K562 (cell line): Measurements from ENCODE around the gene PKP1. TPM values are rescaled to one million over a fixed set of nuclear protein-coding genes. Genes with fewer than 3 reads are reported as not detected.
A peak's percentile ranks its signal among the peaks of the same experiment; 100 is the strongest.

Experiments
- ATAC-seq: fragments of 200-7000 bp; cut with Tn5 transposase; 3 replicates; pipeline ENCODE4 v1.9.1; 2020; ENCODE audit warnings: moderate library complexity
- BruUV-seq: library from RNA; stranded (reverse); fragments of 400-500 nt; replicated peaks from 2 replicates; lab custom pipeline; 2021; lab: Mats Ljungman, UMichigan
- CTCF ChIA-PET: fragments of 300-600 bp; formaldehyde crosslinking; extraction: SDS; loops from one replicate; lab custom pipeline; 2021; ENCODE audit warnings: low intra/inter-chr PET ratio; lab: Yijun Ruan, JAX
- POLR2A ChIA-PET: fragments of 300-600, 350-650 bp; sonication (Branson Sonifier 250); formaldehyde crosslinking; extraction: SDS; loops from one replicate; lab custom pipeline; 2021; ENCODE audit warnings: antibody characterized with exemption, inconsistent platforms; lab: Yijun Ruan, JAX
- DNase-seq, 4 experiments: peaks; one replicate each; pipeline versions ENCODE4 v3.0.0 to v3.0.0-alpha.2; 2011 to 2018; ENCODE audit warnings: low spot score in 3 of 4, mixed read lengths in 3 of 4; ENCODE audit errors: extremely low read depth in 1 of 4
- FAIRE-seq: peaks from 2 replicates; lab custom pipeline; 2011; peaks lifted over from hg19 to GRCh38; lab: Jason Lieb, UNC
- H2AFZ ChIP-seq: 2 replicates; pipeline ENCODE4 v1.6.0; 2011; ENCODE audit warnings: low read depth, low read length, control low read depth, inconsistent platforms
- H3K27ac ChIP-seq: fragments of 200-600 bp; 3 replicates; pipeline ENCODE4 v1.8.0; 2011; ENCODE audit warnings: low read depth, mild to moderate bottlenecking, control low read depth, inconsistent platforms, low read length, moderate library complexity, mixed read lengths; ENCODE audit errors: extremely low read depth
- H3K27me3 ChIP-seq, 2 experiments: fragments of 300-600 bp in 1 of 2; 2 replicates in 1 of 2; 3 replicates in 1 of 2; pipeline versions ENCODE4 v1.6.0 to v1.8.0; 2011; ENCODE audit warnings: inconsistent platforms in 2 of 2, low read length in 2 of 2, mild to moderate bottlenecking in 1 of 2, mixed read lengths in 1 of 2, moderate library complexity in 1 of 2; ENCODE audit not compliant: control insufficient read depth in 2 of 2, insufficient read depth in 2 of 2
- H3K36me3 ChIP-seq: fragments of 300-600 bp; 3 replicates; pipeline ENCODE4 v1.8.0; 2011; ENCODE audit warnings: mild to moderate bottlenecking, low read length, inconsistent platforms; ENCODE audit not compliant: control insufficient read depth, insufficient read depth
- H3K4me1 ChIP-seq, 2 experiments: fragments of 200-600 bp in 1 of 2; replicated peaks in 1 of 2; 2 replicates in 1 of 2; 3 replicates in 1 of 2; pipeline versions ENCODE4 v1.5.1 to v1.8.0; 2011; ENCODE audit warnings: inconsistent platforms in 2 of 2, low read length in 2 of 2, mild to moderate bottlenecking in 1 of 2, mixed read lengths in 1 of 2, moderate library complexity in 1 of 2; ENCODE audit not compliant: control insufficient read depth in 2 of 2, insufficient read depth in 2 of 2
- H3K4me2 ChIP-seq: 2 replicates; pipeline ENCODE4 v1.6.1; 2011; ENCODE audit warnings: low read length, control low read depth, inconsistent platforms, mixed read lengths; ENCODE audit not compliant: insufficient read depth
- H3K4me3 ChIP-seq: fragments of 200-600 bp; sonication (generic), shearing (Covaris generic); 2 replicates; pipeline ENCODE4 v1.5.1; 2016; ENCODE audit warnings: control low read depth, inconsistent platforms
- H3K79me2 ChIP-seq: fragments of 200-600 bp; 3 replicates; pipeline ENCODE4 v1.8.0; 2011; ENCODE audit warnings: low read length, inconsistent platforms; ENCODE audit not compliant: control insufficient read depth, insufficient read depth
- H3K9ac ChIP-seq, 2 experiments: 2 replicates each; pipeline versions ENCODE4 v1.6.0 to v1.6.1; 2011; ENCODE audit warnings: low read depth in 2 of 2, low read length in 2 of 2, control low read depth in 1 of 2, inconsistent platforms in 1 of 2, mild to moderate bottlenecking in 1 of 2, mixed read lengths in 1 of 2; ENCODE audit not compliant: insufficient read depth in 1 of 2
- H3K9me1 ChIP-seq: one replicate; pipeline ENCODE4 v1.6.0; 2011; ENCODE audit warnings: inconsistent platforms, mild to moderate bottlenecking, low read length, moderate library complexity; ENCODE audit not compliant: control insufficient read depth, insufficient read depth
- H3K9me3 ChIP-seq: replicated peaks from 2 replicates; pipeline ENCODE4 v1.5.1; 2011; ENCODE audit warnings: low read depth, low read length, inconsistent platforms; ENCODE audit not compliant: control insufficient read depth, insufficient read depth
- H4K20me1 ChIP-seq: replicated peaks from 2 replicates; pipeline ENCODE4 v1.6.1; 2011; ENCODE audit warnings: low read length, inconsistent platforms, mixed read lengths; ENCODE audit not compliant: control insufficient read depth, insufficient read depth
- FOSL1 ChIP-seq: fragments of 200-800 bp; sonication (Bioruptor generic); conservative IDR thresholded peaks from 2 replicates; pipeline ENCODE4 v1.6.1; 2016; ENCODE audit warnings: missing genetic modification characterization, missing compliant biosample characterization
- KDM1A ChIP-seq, 2 experiments: fragments of 450-650 bp; IDR thresholded peaks; 2 replicates each; pipeline ENCODE4 v1.6.1; 2016; ENCODE audit warnings: mild to moderate bottlenecking in 2 of 2
- L3MBTL2 ChIP-seq: fragments of 450-650 bp; IDR thresholded peaks from 2 replicates; pipeline ENCODE4 v1.6.1; 2016; ENCODE audit warnings: mild to moderate bottlenecking, moderate library complexity
- SAP30 ChIP-seq: fragments of 200-600 bp; sonication (generic); IDR thresholded peaks from 2 replicates; pipeline ENCODE4 v1.6.1; 2012; ENCODE audit warnings: borderline replicate concordance, low read depth, mild to moderate bottlenecking, moderate library complexity, low read length, control low read depth, inconsistent platforms; ENCODE audit not compliant: insufficient read depth, poor library complexity, severe bottlenecking
- TAF9B ChIP-seq: fragments of 450-650 bp; IDR thresholded peaks from 2 replicates; pipeline ENCODE4 v1.6.1; 2018; ENCODE audit warnings: mild to moderate bottlenecking; ENCODE audit not compliant: partially characterized antibody
- ZNF140 ChIP-seq: fragments of 250-450 bp; sonication (Bioruptor Pico); IDR thresholded peaks from 2 replicates; pipeline ENCODE4 v1.8.0; 2021; ENCODE audit warnings: moderate library complexity, mild to moderate bottlenecking, inconsistent platforms
- ZNF174 ChIP-seq: fragments of 250-450 bp; sonication (Bioruptor Pico); IDR thresholded peaks from 2 replicates; pipeline ENCODE4 v1.4.0; 2020; ENCODE audit warnings: mild to moderate bottlenecking
- ZNF395 ChIP-seq: fragments of 200-800 bp; sonication (Bioruptor generic); IDR thresholded peaks from 2 replicates; pipeline ENCODE4 v1.6.1; 2017; ENCODE audit warnings: missing genetic modification characterization, missing compliant biosample characterization
- ZNF589 ChIP-seq: fragments of 200-800 bp; sonication (Bioruptor generic); IDR thresholded peaks from 2 replicates; pipeline ENCODE4 v1.6.1; 2016; ENCODE audit warnings: low read depth, missing genetic modification characterization, missing compliant biosample characterization
- WGBS: fragments of 100-300 bp; shearing (Covaris generic); methylation state at CpG from one replicate; pipeline ENCODE4 v1.1.6; 2016; ENCODE audit warnings: low coverage, mixed read lengths; ENCODE audit not compliant: insufficient coverage; ENCODE audit errors: missing lambda C conversion rate; 5-methylcytosine and 5-hydroxymethylcytosine counted together
- in situ Hi-C: fragments of 300-500 bp; cut with MboI; formaldehyde crosslinking; loops from 4 replicates; pipeline ENCODE4 v1.15.0; 2018; ENCODE audit warnings: inconsistent platforms, mixed read lengths
- intact Hi-C: fragments of 100-400 bp; cut with micrococcal nuclease; formaldehyde crosslinking; loops from 2 replicates; pipeline ENCODE4 v1.14.2; 2022
- polyA plus RNA-seq, 8 experiments: library from polyadenylated mRNA; depleted of rRNA in 4 of 8; stranded (reverse) in 5 of 8; unstranded in 3 of 8; fragments of >200 nt; fragmentation: Nextera tagmentation in 2 of 8; fragmentation: Illumina TruSeq in 1 of 8; extraction: Ambion mirVana in 2 of 8; extraction: Trizol in 1 of 8; gene quantifications; 2 replicates each; pipeline versions ENCODE4 v1.2.1 to v1.2.3, GENCODE V29; 2011 to 2014; ENCODE audit warnings: inconsistent platforms in 1 of 8, missing spikeins in 1 of 8
- total RNA-seq, 7 experiments: library from RNA; depleted of rRNA in 6 of 7; stranded (reverse); fragments of >200 nt in 6 of 7; fragmentation: Illumina TruSeq in 2 of 7; extraction: Trizol in 2 of 7; gene quantifications; 2 replicates each; pipeline versions ENCODE4 v1.2.1 to v1.2.3, GENCODE V29; 2011 to 2021; ENCODE audit warnings: low replicate concordance in 1 of 7

PKP1 gene
- total and polyA plus RNA-seq, 9 of the 15 experiments (the other 6 are each of a cell fraction or from before 2014, with no cell fraction given) = not detected

- Histone ChIP-seq H3K79me2 (no peaks in the 10 kb centered on the region), H3K9me1 (no peaks in the 10 kb centered on the region), H3K9me3 (no peaks in the 10 kb centered on the region), H3K36me3 (no peaks in the 10 kb centered on the region), H4K20me1 (peaks cover 7% of the 10 kb centered on the region; the same call in 1 of the 2 replicates), H2AFZ (no peak overlapping the region), H3K9ac (no peak overlapping the region), H3K27ac (no peak overlapping the region), H3K4me3 (no peak overlapping the region), H3K27me3 (peaks cover 46 to 66% of the 10 kb centered on the region in 2 experiments), H3K4me1 (no peaks in the 10 kb centered on the region), H3K4me2 (no peak overlapping the region)
- ChIA-PET POLR2A (interaction anchor here (0.5 kb wide), 1 partner anchor 44 kb away, joined by 3 read pairs; no protein-coding TSS in a partner anchor), CTCF (no interaction called here)
- DNase-seq = no peak
- no peak for FAIRE-seq
- no peak for ATAC-seq
- 0% methylated on average over 3 of the region's 3 CpGs for WGBS
- intact Hi-C loops (no loop called here), in situ Hi-C loops (no loop called here)
- no TSS peak for BruUV-seq
- TF ChIP-seq L3MBTL2 (no peak), TAF9B (no peak), ZNF395 (no peak), ZNF589 (CRISPR knock-in tag) (no peak), ZNF140 (no peak), SAP30 (no peak), ZNF174 (CRISPR knock-in tag) (no peak), KDM1A (IDR thresholded peaks at IDR 0.05) (no peak), FOSL1 (tag) (0 out of 2 replicates have a peak, but pooled peaks have one; percentile 20)
Observed at GRCh38 chr1:201295861-201296260, 12.6 kb downstream of the PKP1 start.
